Lower leg skin (tissue), 3 donors: ENCODE results near the gene AADACL3.

Experiments
- POLR2A ChIP-seq, 2 donors: fragments of 450-650 bp; IDR thresholded peaks; one replicate each; pipeline ENCODE4 v1.6.1; 2016 to 2017; ENCODE audit warnings: antibody characterized with exemption in 2 of 2, mild to moderate bottlenecking in 1 of 2, moderate library complexity in 1 of 2
- TF ChIP-seq, protein P1 (sequence below), 3 donors: fragments of 450-650 bp; IDR thresholded peaks; one replicate each; pipeline ENCODE4 v1.5.1; 2016; ENCODE audit warnings: antibody characterized with exemption in 3 of 3, mild to moderate bottlenecking in 3 of 3, moderate library complexity in 2 of 3

DNA sequence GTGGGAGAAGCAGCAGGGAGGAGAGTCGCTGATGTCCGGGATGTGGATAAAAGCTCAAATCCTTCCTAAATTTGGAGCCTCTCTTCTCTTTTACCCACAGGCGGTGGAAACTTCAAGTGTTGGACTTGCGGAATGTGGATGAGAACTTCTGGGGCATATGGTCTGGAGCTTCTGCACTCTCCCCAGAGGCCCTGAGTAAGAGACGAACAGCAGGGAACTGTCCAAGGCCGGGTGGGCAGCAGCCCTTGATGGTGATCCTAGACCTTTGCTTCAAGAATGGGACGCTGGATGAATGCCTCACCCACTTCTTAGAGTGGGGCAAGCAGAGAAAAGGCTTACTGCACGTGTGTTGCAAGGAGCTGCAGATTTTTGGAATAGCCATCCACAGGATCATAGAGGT is 59.5 kb downstream of the AADACL3 start:
- no peak for TF ChIP-seq POLR2A (IDR thresholded peaks at IDR 0.05)
- TF ChIP-seq, protein P1, sequence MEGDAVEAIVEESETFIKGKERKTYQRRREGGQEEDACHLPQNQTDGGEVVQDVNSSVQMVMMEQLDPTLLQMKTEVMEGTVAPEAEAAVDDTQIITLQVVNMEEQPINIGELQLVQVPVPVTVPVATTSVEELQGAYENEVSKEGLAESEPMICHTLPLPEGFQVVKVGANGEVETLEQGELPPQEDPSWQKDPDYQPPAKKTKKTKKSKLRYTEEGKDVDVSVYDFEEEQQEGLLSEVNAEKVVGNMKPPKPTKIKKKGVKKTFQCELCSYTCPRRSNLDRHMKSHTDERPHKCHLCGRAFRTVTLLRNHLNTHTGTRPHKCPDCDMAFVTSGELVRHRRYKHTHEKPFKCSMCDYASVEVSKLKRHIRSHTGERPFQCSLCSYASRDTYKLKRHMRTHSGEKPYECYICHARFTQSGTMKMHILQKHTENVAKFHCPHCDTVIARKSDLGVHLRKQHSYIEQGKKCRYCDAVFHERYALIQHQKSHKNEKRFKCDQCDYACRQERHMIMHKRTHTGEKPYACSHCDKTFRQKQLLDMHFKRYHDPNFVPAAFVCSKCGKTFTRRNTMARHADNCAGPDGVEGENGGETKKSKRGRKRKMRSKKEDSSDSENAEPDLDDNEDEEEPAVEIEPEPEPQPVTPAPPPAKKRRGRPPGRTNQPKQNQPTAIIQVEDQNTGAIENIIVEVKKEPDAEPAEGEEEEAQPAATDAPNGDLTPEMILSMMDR (IDR thresholded peaks at IDR 0.05): no peak
